Astrocyte of the cerebellum (primary cell): ENCODE data around the gene C18orf32.
"Not testable (repeated sequence)": the region's sequence is repeated elsewhere in the genome, so short reads cannot be mapped to it uniquely, and the experiment has no call there.

Experiments used
- DNase-seq: peaks from one replicate; pipeline ENCODE4 v3.0.0-alpha.2; 2011; ENCODE audit warnings: low read depth
- H3K4me3 ChIP-seq: 2 replicates; pipeline ENCODE4 v1.5.1; 2011; ENCODE audit warnings: mild to moderate bottlenecking, low read depth, low read length, moderate library complexity
- in situ Hi-C: cut with HindIII; loops from 2 replicates; pipeline ENCODE4 v1.10.0; 2017; ENCODE audit warnings: low sequenced_read_pairs
- TF ChIP-seq, protein P1 (sequence below): IDR thresholded peaks from 2 replicates; pipeline ENCODE4 v1.5.1; 2012; ENCODE audit warnings: low read length, low read depth, moderate library complexity, mild to moderate bottlenecking; ENCODE audit errors: missing control alignments

Gene C18orf32

DNA sequence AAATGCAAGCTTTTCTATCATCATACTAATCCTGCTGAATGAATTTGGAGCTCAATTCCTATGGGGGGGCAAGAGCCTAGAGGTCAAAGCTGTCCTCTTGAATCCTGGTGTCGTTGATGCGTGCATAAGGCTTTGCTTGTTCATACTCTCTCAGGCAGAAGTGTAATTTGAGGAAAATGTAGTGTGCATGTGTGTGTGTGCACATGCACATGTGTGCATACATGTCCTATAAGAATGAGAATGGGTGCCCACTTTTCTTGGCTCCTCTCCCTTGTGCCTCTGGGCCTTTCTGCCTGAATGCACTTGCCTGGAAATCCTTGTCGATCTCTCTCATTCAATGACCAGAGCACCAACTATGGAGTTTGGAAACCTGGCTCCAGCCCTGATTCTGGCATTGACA lies 28.5 kb upstream of the C18orf32 start:
- TF ChIP-seq, protein P1, sequence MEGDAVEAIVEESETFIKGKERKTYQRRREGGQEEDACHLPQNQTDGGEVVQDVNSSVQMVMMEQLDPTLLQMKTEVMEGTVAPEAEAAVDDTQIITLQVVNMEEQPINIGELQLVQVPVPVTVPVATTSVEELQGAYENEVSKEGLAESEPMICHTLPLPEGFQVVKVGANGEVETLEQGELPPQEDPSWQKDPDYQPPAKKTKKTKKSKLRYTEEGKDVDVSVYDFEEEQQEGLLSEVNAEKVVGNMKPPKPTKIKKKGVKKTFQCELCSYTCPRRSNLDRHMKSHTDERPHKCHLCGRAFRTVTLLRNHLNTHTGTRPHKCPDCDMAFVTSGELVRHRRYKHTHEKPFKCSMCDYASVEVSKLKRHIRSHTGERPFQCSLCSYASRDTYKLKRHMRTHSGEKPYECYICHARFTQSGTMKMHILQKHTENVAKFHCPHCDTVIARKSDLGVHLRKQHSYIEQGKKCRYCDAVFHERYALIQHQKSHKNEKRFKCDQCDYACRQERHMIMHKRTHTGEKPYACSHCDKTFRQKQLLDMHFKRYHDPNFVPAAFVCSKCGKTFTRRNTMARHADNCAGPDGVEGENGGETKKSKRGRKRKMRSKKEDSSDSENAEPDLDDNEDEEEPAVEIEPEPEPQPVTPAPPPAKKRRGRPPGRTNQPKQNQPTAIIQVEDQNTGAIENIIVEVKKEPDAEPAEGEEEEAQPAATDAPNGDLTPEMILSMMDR = no peak
- in situ Hi-C loops = no loop called here
- DNase-seq = no peak

DNA sequence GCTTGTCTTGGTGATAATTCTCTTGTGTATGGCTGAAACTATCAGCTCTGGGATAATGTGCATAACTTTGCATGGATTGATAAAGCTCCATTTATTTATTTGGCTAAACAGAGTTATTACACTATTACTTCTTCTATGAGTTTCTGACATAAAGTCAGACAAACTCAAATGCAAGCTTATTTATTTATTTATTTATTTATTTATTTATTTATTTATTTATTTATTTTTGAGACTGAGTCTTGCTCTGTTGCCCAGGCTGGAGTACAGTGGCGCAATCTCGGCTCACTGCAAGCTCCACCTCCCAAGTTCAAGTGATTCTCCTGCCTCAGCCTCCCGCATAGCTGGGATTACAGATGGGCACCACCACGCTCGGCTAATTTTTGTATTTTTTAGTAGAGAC lies 28.0 kb upstream of the C18orf32 start:
- in situ Hi-C loops, H3K4me3 ChIP-seq, DNase-seq: not testable (repeated sequence)

More for the DNA sequence above, 28.5 kb upstream of the C18orf32 start:
- H3K4me3 ChIP-seq = no peak overlapping the region

DNA sequence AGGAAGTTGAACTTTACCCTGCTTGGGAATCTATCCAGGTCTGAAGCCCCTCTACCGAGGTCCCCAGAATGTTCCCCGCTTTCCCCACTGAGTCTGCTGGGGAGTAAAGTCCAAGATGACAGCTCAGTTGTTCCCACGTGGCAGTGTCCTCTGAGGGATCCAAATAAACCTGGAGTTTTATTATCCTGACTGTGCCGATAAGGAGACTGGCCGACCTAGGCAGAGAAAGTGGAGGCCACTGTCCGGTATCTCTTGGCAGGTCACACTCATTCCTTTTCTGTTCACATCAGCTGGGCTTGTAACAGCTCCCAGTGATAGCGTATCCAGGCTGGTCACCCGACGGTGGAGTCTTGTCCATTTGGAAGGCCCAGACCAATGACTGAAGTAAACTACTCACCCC lies 27.5 kb upstream of the C18orf32 start:
- no peak for DNase-seq
- in situ Hi-C loops = no loop called here
- TF ChIP-seq, protein P1 = no peak
- no peak overlapping the region for H3K4me3 ChIP-seq

DNA sequence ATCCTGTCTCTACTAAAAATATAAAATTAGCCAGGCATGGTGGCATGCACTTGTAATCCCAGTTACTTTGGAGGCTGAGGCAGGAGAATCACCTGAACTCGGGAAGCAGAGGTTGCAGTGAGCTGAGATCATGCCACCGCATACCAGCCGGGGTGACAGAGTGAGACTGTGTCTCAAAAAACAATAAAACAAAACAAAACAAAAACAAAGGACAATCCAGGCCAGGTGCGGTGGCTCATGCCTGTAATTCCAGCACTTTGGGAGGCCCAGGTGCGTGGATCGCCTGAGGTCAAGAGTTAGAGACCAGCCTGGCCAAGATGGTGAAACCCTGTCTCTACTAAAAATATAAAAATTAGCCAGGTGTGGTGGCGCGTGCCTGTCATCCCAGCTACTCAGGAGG lies 25.8 kb upstream of the C18orf32 start:
- H3K4me3 ChIP-seq, DNase-seq, in situ Hi-C loops: not testable (repeated sequence)

DNA sequence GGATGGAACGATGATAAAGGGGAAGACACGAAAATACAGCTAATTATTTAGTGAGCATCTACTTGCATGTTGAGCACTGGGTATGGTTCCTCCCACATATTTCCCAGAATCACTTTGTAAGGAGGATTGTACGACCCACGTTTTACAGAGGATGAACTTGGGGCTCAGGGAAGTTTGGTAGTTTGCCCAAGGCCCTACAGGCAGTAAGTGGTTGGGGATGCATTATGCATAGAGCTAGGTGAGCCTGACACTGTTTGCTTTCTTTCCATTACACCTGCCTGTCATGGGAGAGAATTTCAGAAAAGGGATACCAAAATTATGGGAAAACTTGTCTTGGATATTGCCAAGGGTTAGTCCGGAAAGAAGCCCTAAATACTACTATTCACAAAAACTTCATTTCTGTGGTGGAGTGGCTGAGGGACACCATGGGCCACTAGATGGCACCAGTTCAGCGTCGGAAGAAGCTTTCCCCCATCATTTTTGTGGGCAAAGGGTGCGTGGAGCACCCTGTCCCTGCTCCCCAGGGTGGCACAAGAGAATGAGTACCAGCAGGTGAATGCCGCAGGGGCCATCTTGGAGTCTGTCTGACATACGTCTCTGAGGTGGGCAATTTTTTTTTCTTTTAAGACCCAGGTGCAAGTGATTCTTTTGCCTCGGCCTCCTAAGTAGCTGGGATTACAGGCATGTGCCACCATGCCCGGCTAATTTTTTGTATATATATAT lies 23.5 kb upstream of the C18orf32 start:
- in situ Hi-C loops = no loop called here
- no peak for DNase-seq
- TF ChIP-seq, protein P1 = peak; percentile 89
- no peak overlapping the region for H3K4me3 ChIP-seq

DNA sequence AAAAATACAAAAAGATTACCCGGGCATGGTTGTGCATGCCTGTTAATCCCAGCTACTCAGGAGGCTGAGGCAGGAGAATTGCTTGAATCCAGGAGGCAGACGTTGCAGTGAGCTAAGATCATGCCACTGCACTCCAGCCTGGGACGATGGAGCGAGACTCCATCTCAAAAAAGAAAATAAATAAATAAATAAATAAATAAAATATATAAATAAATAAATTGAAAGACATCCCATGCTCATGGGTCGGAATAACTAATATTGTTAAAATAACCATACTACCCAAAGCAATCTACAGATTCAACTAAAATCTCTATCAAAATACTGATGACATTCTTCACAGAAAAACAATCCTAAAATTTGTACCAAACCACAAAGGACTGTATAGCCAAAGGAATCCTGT lies 19.4 kb upstream of the C18orf32 start:
- H3K4me3 ChIP-seq, DNase-seq, in situ Hi-C loops: not testable (repeated sequence)

DNA sequence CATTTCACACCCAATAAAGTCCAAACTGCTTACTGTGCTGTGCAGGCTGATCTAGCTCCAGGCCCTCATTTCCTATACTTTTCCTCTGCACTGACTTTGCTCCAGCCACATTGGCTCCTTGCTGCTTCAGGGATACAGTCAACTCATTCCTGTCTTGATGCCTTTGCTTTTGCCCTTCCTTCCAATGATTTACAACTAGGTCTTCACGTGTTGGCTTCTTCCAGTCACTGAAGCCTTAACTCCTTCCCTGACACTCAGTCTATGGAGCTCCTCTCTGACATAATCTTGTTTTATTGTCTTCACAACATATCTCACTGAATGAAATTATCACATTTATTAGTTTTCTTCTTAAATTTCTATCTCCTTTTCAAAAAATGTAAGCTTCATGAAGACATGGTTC lies 16.9 kb upstream of the C18orf32 start:
- in situ Hi-C loops = no loop called here
- DNase-seq = no peak
- H3K4me3 ChIP-seq = no peak overlapping the region
- TF ChIP-seq, protein P1 = no peak

DNA sequence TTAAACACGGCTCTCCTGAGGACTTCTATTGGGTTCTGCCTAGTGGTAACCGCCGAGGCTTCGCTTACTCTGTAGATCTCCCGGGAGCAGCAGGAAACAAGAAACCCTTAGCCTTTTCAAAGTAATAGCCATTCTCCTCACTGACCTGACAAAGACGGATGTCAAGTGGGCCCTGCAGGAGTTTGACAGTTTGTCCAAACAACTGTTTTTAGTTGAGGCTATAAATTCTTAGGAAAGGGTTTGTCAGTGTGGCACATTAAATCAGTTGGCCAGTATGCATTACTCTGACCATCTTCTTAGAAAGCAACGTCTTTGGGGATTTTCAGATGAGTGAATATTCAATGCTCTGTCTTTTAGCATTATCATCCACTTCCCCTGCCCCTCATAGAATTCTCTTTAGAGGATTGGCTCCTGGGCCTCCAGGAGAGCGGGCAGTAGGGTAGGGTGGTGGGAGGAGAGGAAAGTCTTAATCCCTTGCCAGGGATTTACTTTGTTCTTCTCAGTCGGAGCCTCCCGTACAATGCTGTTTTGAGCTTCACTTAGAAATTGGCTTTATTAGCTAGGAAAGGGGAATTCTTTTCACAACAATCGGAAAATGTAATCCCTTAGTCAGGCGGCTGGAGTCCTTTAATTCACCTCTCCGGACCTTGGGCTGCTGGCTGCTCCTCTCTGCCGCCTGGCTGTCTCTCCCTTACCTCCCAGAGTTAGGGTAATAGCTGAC lies 13.3 kb upstream of the C18orf32 start:
- TF ChIP-seq, protein P1 = no peak
- H3K4me3 ChIP-seq = no peak overlapping the region
- in situ Hi-C loops = no loop called here
- no peak for DNase-seq
